ENCODE measurements around the gene PPP3CB. TPM values are rescaled to one million over a fixed set of nuclear protein-coding genes. Genes with fewer than 3 reads are reported as not detected.

The PPP3CB gene
- total RNA-seq, 6 experiments from 2014 or later, result 10.9 to 13.6 (median 13.5) TPM

DNA sequence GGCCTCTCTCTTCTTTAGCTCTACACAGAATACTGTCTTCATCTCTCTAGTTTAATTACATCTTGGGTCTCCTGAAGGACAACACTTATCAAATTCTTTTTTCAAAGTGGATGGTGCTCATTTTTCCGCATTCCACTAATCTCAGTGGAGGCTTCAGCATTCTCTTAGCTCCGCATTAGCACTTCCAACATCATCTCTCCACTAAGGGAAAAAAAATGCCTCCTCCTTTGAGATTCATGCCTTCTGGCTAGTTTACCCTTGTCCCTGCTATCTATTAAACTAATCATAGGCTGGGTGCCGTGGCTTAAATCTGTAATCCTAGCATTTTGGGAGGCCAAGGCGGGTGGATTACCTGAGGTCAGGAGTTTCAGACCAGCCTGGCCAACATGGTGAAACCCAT, 9.2 kb downstream of the PPP3CB start:
- no peaks in the 10 kb centered on the region for H3K9me3 ChIP-seq
- peaks cover 0 to 4% (median 0%) of the 10 kb centered on the region in 4 donors for H3K36me3 ChIP-seq
- intact Hi-C loops (cut with DNase I), result no loop called here
- H3K4me1 ChIP-seq, result no peaks in the 10 kb centered on the region
- no peaks in the 10 kb centered on the region for H3K27me3 ChIP-seq
- no peak for DNase-seq
- ATAC-seq, result no peak
- TF ChIP-seq, protein P1, sequence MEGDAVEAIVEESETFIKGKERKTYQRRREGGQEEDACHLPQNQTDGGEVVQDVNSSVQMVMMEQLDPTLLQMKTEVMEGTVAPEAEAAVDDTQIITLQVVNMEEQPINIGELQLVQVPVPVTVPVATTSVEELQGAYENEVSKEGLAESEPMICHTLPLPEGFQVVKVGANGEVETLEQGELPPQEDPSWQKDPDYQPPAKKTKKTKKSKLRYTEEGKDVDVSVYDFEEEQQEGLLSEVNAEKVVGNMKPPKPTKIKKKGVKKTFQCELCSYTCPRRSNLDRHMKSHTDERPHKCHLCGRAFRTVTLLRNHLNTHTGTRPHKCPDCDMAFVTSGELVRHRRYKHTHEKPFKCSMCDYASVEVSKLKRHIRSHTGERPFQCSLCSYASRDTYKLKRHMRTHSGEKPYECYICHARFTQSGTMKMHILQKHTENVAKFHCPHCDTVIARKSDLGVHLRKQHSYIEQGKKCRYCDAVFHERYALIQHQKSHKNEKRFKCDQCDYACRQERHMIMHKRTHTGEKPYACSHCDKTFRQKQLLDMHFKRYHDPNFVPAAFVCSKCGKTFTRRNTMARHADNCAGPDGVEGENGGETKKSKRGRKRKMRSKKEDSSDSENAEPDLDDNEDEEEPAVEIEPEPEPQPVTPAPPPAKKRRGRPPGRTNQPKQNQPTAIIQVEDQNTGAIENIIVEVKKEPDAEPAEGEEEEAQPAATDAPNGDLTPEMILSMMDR (IDR thresholded peaks at IDR 0.05), result no peak
- TF ChIP-seq POLR2A (IDR thresholded peaks at IDR 0.05), result no peak
- H3K4me3 ChIP-seq, result no peak overlapping the region
- WGBS (ENCODE audit: insufficient coverage, low coverage, low lambda C conversion rate, missing lambda C conversion rate), result 100% methylated on average over 4 of the region's 4 CpGs
- no peak overlapping the region for H3K27ac ChIP-seq

DNA sequence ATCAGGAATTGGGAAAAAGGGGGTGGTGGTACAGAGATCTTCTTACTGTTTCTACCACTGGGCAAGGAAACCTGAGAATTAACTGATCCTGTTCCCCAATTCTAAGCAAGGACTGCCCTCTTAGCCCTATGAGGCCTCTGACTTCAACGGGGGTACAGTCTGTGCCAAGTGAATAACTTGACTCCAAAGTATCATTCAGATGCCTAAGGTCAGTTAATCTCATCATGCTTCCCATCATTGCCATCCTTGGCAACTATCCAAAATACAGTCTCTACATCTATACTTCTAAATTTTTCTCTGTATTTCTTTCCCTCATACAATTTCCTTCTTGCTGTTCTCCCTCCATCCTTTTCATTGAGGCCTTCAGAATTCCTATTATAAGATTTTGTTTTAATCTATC, 10.5 kb downstream of the PPP3CB start:
- 50% methylated on average over 1 of the region's 1 CpG for WGBS (ENCODE audit: insufficient coverage, low coverage, low lambda C conversion rate, missing lambda C conversion rate)
- Histone ChIP-seq H3K36me3 (peaks cover 0 to 4% (median 0%) of the 10 kb centered on the region in 4 donors), H3K9me3 (no peaks in the 10 kb centered on the region), H3K27ac (no peak overlapping the region), H3K4me1 (no peaks in the 10 kb centered on the region), H3K4me3 (no peak overlapping the region), H3K27me3 (no peaks in the 10 kb centered on the region)
- no peak for TF ChIP-seq POLR2A (IDR thresholded peaks at IDR 0.05)
- TF ChIP-seq, protein P1 (IDR thresholded peaks at IDR 0.05), result no peak
- intact Hi-C loops (cut with DNase I), result no loop called here
- no peak for DNase-seq
- ATAC-seq, result no peak

DNA sequence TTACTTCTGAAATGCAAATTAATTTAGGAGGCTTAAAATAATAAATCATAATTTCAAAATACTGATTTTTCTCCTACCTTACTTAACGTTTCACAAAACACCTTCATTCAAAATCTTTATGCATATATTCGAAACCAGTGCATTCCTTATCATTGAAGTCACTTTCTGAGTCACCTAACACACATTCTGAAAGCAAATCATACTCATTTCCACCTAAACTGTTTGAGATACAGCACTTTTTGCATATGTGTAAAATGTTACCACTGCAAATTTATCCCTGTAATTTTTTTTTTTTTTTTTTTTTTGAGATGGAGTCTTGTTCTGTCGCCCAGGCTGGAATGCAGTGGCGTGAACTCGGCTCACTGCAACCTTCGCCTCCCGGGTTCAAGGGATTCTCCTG, 15.7 kb downstream of the PPP3CB start:
- Histone ChIP-seq H3K9me3 (no peaks in the 10 kb centered on the region), H3K4me1 (no peaks in the 10 kb centered on the region), H3K36me3 (peaks cover 0 to 27% (median 0%) of the 10 kb centered on the region in 4 donors), H3K27ac (no peak overlapping the region), H3K27me3 (no peaks in the 10 kb centered on the region), H3K4me3 (no peak overlapping the region)
- intact Hi-C loops (cut with DNase I), result no loop called here
- DNase-seq, result no peak
- TF ChIP-seq POLR2A (IDR thresholded peaks at IDR 0.05), result no peak
- TF ChIP-seq, protein P1 (IDR thresholded peaks at IDR 0.05), result no peak
- no peak for ATAC-seq
- 91% methylated on average over 6 of the region's 7 CpGs for WGBS (ENCODE audit: insufficient coverage, low coverage, low lambda C conversion rate, missing lambda C conversion rate)

DNA sequence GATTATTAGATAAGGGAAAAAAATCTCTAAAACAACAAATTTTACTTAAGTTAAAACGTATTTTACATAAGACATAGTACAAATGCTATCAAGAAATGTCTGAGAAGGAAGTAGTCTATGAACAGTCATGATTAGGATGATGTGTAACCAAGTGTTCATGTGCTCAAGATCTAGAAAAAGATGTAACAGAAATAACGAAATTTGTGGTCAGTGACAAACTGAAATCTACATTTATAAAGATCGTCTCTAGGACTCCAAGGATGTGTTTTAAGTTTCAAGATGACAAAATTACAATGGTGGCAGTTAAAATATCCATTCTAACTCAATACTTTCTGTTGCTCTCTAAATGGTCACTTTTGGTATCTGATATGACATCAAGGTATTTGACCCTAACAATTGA, 17.2 kb downstream of the PPP3CB start:
- 61% methylated on average over 3 of the region's 3 CpGs for WGBS (ENCODE audit: insufficient coverage, low coverage, low lambda C conversion rate, missing lambda C conversion rate)
- peaks cover 0 to 40% (median 0%) of the 10 kb centered on the region in 4 donors for H3K36me3 ChIP-seq
- no peaks in the 10 kb centered on the region for H3K27me3 ChIP-seq
- no peak overlapping the region for H3K27ac ChIP-seq
- H3K4me3 ChIP-seq, result no peak overlapping the region
- TF ChIP-seq POLR2A (IDR thresholded peaks at IDR 0.05), result no peak
- TF ChIP-seq, protein P1 (IDR thresholded peaks at IDR 0.05), result no peak
- no peaks in the 10 kb centered on the region for H3K9me3 ChIP-seq
- no peak for DNase-seq
- intact Hi-C loops (cut with DNase I), result no loop called here
- no peak for ATAC-seq
- H3K4me1 ChIP-seq, result no peaks in the 10 kb centered on the region

DNA sequence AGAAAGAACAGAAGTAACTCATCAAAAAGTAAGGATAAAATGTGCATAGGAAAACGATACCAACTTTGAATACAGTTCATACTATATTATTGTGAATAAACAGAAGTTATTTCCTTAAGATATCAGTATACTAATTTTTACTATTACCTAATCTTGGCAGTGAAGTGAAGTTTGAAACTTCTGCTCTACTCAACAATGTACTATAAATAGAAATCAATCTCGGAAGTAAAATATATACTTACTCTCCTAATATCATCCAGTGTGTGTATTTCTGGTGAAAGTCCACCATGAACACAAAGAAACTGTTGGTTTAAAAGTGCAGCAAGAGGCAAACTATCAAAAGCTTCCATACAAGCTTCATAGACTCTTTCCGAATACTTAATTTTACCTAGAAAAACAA, 24.6 kb downstream of the PPP3CB start:
- H3K27me3 ChIP-seq, result no peaks in the 10 kb centered on the region
- ATAC-seq, result no peak
- WGBS (ENCODE audit: insufficient coverage, low coverage, low lambda C conversion rate, missing lambda C conversion rate), result 78% methylated on average over 3 of the region's 3 CpGs
- H3K9me3 ChIP-seq, result no peaks in the 10 kb centered on the region
- H3K4me3 ChIP-seq, result no peak overlapping the region
- TF ChIP-seq, protein P1 (IDR thresholded peaks at IDR 0.05), result no peak
- no peak for TF ChIP-seq POLR2A (IDR thresholded peaks at IDR 0.05)
- no peak for DNase-seq
- peaks cover 0 to 57% (median 1%) of the 10 kb centered on the region in 4 donors for H3K36me3 ChIP-seq
- no peaks in the 10 kb centered on the region for H3K4me1 ChIP-seq
- intact Hi-C loops (cut with DNase I), result no loop called here
- H3K27ac ChIP-seq, result no peak overlapping the region
